Activated B cell treated with CpG ODN at 0.5 μM for 24 hours (primary cell): ENCODE measurements around the gene RGS14. TPM values are rescaled to one million over a fixed set of nuclear protein-coding genes. Genes with fewer than 3 reads are reported as not detected.
"Not testable (repeated sequence)": the region's sequence is repeated elsewhere in the genome, so short reads cannot be mapped to it uniquely, and the experiment has no call there.

Experiments
- ATAC-seq: fragments of 200-7000 bp; cut with Tn5 transposase; one replicate; pipeline ENCODE4 v1.10.0; 2021; ENCODE audit warnings: low read depth, mild to moderate bottlenecking, moderate library complexity
- CTCF ChIA-PET: fragments of 350-600 bp; sonication (Branson Sonifier 250); formaldehyde crosslinking; loops from one replicate; lab custom pipeline; 2021; ENCODE audit warnings: antibody characterized with exemption; lab: Charles Lee
- POLR2A ChIA-PET: fragments of 350-600 bp; sonication (Branson Sonifier 250); formaldehyde crosslinking; loops from one replicate; lab custom pipeline; 2021; ENCODE audit warnings: antibody characterized with exemption; lab: Charles Lee
- DNase-seq: peaks from one replicate; pipeline ENCODE4 v3.0.0; 2022
- H3K27ac Mint-ChIP-seq: one replicate; pipeline ENCODE4 v1.8.0; 2020; ENCODE audit warnings: mixed read lengths
- H3K27me3 Mint-ChIP-seq: one replicate; pipeline ENCODE4 v1.8.0; 2021; ENCODE audit warnings: mixed read lengths
- H3K36me3 Mint-ChIP-seq: one replicate; pipeline ENCODE4 v1.8.0; 2021; ENCODE audit warnings: low read depth, mixed read lengths
- H3K4me1 Mint-ChIP-seq: one replicate; pipeline ENCODE4 v1.8.0; 2021; ENCODE audit warnings: mixed read lengths
- H3K4me3 Mint-ChIP-seq: one replicate; pipeline ENCODE4 v1.8.0; 2020; ENCODE audit warnings: mild to moderate bottlenecking, mixed read lengths
- H3K9me3 Mint-ChIP-seq: one replicate; pipeline ENCODE4 v1.8.0; 2020; ENCODE audit warnings: mixed read lengths
- CTCF ChIP-seq: fragments of 200-600 bp; IDR thresholded peaks from one replicate; pipeline ENCODE4 v1.8.0; 2022; ENCODE audit warnings: antibody characterized with exemption, mild to moderate bottlenecking
- intact Hi-C: fragments of 100-400 bp; cut with micrococcal nuclease; formaldehyde crosslinking; loops from one replicate; pipeline ENCODE4 v1.15.1; 2024
- total RNA-seq: library from RNA; stranded (reverse); gene quantifications from 2 replicates; pipeline ENCODE4 v1.2.3, GENCODE V29; 2022

RGS14 gene
- total RNA-seq, 1 donor from 2014 or later: 58.3 TPM

- CTCF ChIA-PET: interaction anchor here (3.0 kb wide), 1 partner anchor 10 kb away, joined by 16 read pairs; no protein-coding TSS in a partner anchor
- H3K36me3 Mint-ChIP-seq: peaks cover 9% of the 10 kb centered on the region
- POLR2A ChIA-PET: interaction anchor here (3.3 kb wide), 1 partner anchor 8 kb away, joined by 23 read pairs; the partner anchor contains the start of gene LMAN2
- H3K9me3 Mint-ChIP-seq: no peaks in the 10 kb centered on the region
- H3K27me3 Mint-ChIP-seq: no peaks in the 10 kb centered on the region
- peak overlapping the region; percentile 85 for H3K4me3 Mint-ChIP-seq
- TF ChIP-seq CTCF: no peak
- H3K27ac Mint-ChIP-seq: peak overlapping the region; percentile 89
- ATAC-seq (no peak), DNase-seq (no peak)
- H3K4me1 Mint-ChIP-seq: peaks cover 84% of the 10 kb centered on the region
- intact Hi-C loops: no loop called here
Measured at GRCh38 chr5:177359451-177359851, 1.7 kb downstream of the RGS14 start.

DNA sequence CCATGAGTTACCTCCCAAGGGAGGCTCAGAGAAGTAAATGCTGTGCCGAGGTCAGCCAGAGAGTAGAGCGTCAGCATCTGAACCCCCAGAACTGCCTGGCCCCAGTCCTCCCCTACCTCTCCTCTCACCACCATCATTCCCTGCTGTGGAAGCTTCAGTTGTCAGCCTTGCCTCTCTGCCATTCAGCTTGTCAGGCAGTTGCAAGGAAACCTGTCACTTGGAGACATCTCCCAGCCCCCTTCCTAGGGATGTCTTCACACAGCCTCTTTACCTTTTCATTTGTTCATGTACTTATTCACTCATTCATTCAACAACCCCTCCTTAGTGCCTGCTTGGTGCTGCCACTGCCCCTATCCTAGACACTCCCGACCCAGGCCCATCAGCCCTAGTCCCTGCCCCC lies 2.1 kb downstream of the RGS14 start:
- Mint-ChIP-seq H3K27me3 (no peaks in the 10 kb centered on the region), H3K9me3 (no peaks in the 10 kb centered on the region)

GRCh38 chr5:177360740-177361139 lies 3.0 kb downstream of the RGS14 start:
- Mint-ChIP-seq H3K4me1 (peaks cover 86% of the 10 kb centered on the region), H3K27ac (peak overlapping the region; percentile 83), H3K36me3 (peaks cover 15% of the 10 kb centered on the region)
- ATAC-seq, H3K9me3 Mint-ChIP-seq, H3K4me3 Mint-ChIP-seq, H3K27me3 Mint-ChIP-seq, intact Hi-C loops, DNase-seq: not testable (repeated sequence)
- CTCF ChIA-PET: interaction anchor here (0.9 to 2.5 kb wide), 4 partner anchors 30 to 94 kb away, joined by 3 to 7 read pairs (median 4); no protein-coding TSS in a partner anchor
- POLR2A ChIA-PET: interaction anchor here (0.7 to 3.3 kb wide), 4 partner anchors 9 to 48 kb away, joined by 3 to 23 read pairs (median 8); partner anchors contain the start of gene LMAN2

More for the DNA sequence above, 2.1 kb downstream of the RGS14 start:
- Mint-ChIP-seq H3K4me3 (peak overlapping the region; percentile 85), H3K27ac (peak overlapping the region; percentile 78), H3K4me1 (peaks cover 88% of the 10 kb centered on the region), H3K36me3 (peaks cover 10% of the 10 kb centered on the region)
- ChIA-PET CTCF (no interaction called here), POLR2A (interaction anchor here (3.3 kb wide), 1 partner anchor 8 kb away, joined by 23 read pairs; the partner anchor contains the start of gene LMAN2)
- DNase-seq (no peak), ATAC-seq (no peak)
- intact Hi-C loops: no loop called here
- TF ChIP-seq CTCF: no peak

DNA sequence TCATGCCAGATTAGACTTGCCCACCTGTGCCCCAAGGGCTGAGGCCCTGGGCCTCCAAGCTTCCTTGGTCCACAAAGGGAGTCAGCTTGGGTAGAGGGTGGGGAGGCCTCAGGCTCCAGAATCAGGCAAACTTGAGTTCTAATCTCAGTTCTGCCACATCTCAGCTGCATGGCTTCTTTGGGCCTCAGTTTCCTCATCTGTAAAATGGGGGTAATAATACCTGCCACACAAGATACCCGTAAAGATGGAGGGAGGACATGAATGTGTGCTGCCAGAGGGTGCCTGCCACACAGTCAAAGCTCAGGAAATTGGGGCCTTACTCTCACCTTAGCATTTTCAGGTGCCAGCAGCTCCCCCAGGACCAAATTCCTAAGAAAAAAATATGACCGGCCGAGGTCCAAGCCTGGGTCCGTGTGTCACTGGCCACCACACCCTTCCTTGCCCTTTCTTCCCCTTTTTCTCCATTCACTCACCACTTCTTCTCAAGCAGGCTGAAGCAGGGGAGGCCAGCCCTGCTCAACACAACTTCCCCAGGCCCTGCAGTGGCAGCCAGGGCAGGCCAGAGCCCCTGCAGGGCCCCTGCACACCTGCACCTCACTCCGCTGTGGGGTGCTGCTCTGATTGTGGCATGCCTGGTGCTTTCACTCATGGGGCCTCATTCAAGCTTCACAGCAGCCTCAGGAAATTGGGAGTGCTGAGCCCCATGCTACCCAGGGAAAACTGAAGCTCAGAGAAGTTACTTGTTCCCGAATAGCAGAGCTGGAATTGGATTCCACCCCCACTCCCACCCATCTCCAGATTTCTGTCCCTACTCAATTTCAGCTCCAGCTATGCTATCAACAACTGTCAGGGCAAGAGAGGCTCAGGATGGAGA lies 3.9 kb downstream of the RGS14 start:
- Mint-ChIP-seq H3K36me3 (peaks cover 20% of the 10 kb centered on the region), H3K4me3 (peak overlapping the region; percentile 82), H3K27ac (peak overlapping the region; percentile 83), H3K27me3 (no peaks in the 10 kb centered on the region), H3K9me3 (no peaks in the 10 kb centered on the region), H3K4me1 (peaks cover 78% of the 10 kb centered on the region)
- CTCF ChIA-PET: interaction anchor here (1.2 to 2.5 kb wide), 4 partner anchors 9 to 93 kb away, joined by 3 to 7 read pairs (median 4); no protein-coding TSS in a partner anchor
- no peak for DNase-seq
- no peak for TF ChIP-seq CTCF
- no peak for ATAC-seq
- intact Hi-C loops: loop anchor here (1.0 to 2.0 kb wide), 3 partner anchors 9 to 15 kb away; partner anchors contain the start of gene LMAN2
- POLR2A ChIA-PET: interaction anchor here (0.7 to 3.3 kb wide), 7 partner anchors 9 to 94 kb away, joined by 3 to 23 read pairs (median 3); partner anchors contain the start of genes GRK6 and LMAN2

DNA sequence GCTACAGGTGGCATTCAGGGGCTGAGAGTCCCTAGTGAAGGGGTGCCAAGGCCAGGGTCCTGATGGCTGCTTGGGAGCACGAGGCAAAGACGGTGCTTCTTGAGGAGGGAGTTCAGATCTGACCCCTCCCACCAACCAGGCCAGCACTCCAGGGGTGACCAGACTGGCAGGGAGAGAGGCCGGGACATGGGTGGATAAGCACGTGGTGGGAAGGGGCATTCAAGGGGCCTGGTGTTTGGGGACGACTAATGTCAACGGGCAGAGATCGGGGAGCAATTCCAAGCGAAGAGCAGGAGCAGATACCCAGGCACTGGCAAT lies 4.5 kb downstream of the RGS14 start:
- Mint-ChIP-seq H3K36me3 (peaks cover 22% of the 10 kb centered on the region), H3K27ac (peak overlapping the region; percentile 83), H3K27me3 (no peaks in the 10 kb centered on the region), H3K9me3 (no peaks in the 10 kb centered on the region), H3K4me3 (peak overlapping the region; percentile 82), H3K4me1 (peaks cover 72% of the 10 kb centered on the region)
- POLR2A ChIA-PET: interaction anchor here (0.7 to 3.3 kb wide), 6 partner anchors 10 to 93 kb away, joined by 3 to 23 read pairs (median 4); partner anchors contain the start of genes GRK6 and LMAN2
- DNase-seq: no peak
- CTCF ChIA-PET: interaction anchor here (1.5 to 2.5 kb wide), 3 partner anchors 9 to 93 kb away, joined by 3 to 7 read pairs (median 5); no protein-coding TSS in a partner anchor
- ATAC-seq: no peak
- intact Hi-C loops: loop anchor here (1.0 to 2.0 kb wide), 3 partner anchors 8 to 15 kb away; partner anchors contain the start of gene LMAN2
- no peak for TF ChIP-seq CTCF
